GM18526 (cell line): Measurements from ENCODE around the gene PPM1J.

Experiments used
- POLR2A ChIP-seq: IDR thresholded peaks from 3 replicates; pipeline ENCODE4 v1.6.1; 2011; ENCODE audit not compliant: insufficient read length; ENCODE audit errors: extremely low read depth

Gene PPM1J

DNA sequence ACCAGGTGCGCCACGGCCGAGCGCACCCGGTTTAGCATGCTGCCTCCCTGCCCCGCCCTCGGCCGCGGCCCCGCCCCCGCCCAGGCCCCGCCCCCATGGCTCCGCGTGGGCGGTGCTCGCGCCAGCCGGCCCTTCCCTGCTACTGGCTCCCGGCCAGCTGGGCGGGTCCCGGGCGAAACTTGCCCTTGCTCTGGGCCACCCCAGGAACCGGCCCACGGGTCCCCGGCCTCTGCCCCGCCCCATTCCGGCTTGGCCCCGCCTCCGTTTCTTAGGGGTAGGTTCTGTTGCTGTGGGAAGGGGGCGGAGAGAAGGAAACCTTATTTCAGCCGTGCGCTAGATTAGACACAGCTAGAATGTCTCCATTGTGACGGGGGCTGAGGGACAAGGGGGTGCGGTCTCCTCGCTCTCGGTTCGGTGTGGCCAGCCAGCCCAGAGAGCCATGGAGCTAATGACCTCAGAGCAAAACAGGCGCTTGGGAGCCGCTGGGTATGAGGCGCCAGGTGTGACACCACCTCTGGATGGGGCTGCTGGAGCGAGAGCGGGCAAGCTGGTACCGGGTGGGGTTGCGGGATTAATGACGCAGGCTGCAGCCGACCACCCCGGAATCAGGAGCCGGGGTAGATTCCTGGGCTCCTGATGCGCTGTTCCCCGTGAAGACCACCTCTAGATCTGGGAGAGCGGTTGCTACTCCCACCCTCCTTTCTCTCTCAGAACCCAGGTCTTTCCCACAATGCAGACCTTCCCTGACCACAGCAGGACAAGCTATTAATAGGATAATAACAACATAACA is at the start of gene PPM1J:
TSS of gene PPM1J (minus strand) at position 69 of the 790 bp plus-strand sequence. CDS start at position 38, 31 bp downstream.
- no peak for TF ChIP-seq POLR2A

GRCh38 chr1:112762541-112763500 is 47.7 kb upstream of the PPM1J start:
- TF ChIP-seq POLR2A = no peak

DNA sequence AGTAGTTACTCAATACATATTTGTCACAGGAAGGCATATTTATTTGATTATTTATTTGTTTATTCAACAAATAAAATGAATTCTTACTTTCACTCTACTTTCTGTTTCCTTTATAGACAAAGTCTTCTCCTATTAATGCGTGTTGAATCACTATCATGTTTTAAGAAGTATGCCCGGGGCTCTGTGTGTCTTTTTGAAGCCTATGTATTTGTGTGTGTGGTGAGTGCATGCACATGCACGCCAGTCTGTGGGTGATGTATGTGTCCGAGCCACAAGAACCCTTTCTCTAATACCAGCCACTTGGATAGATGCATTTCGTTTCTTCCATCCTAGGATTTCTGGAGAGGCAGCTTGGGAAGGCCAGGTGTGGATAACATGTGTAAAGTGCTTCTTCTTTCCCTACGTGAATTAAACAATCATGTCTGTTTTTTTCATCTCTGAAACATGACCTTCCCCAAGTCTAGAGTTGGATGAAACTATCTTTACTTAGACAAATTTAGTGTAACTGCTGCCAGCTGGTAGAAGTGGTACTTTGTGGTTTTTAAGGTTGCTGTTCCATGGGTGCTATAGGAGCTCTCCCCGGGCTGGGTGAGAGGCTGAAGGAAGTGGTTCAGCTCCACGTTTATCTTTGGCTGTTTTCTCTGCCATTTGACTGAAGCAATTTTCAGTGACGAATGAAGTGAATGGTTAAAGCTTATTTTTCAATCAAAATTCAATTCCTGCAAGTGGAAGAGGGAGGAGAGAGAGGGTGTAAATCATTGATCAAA is 46.8 kb upstream of the PPM1J start:
- TF ChIP-seq POLR2A = no peak

DNA sequence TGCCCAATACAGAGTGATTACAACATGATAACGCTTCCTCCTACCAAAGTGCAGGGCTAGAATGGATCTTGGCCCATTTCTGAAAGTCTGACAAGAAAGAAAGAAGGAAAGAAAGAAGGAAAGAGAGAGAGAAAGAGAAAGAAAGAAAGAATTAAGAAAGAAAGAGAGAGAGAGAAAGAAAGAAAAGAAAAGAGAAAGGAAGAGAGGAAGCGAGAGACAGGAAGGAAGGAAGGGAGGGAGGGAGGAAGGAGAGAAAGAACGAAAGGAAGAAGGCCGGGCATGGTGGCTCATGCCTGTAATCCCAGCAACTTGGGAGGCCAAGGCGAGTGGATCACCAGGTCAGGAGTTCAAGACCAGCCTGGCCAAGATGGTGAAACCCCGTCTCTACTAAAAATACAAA is 44.1 kb upstream of the PPM1J start:
- no peak for TF ChIP-seq POLR2A

GRCh38 chr1:112754116-112754628 is 39.0 kb upstream of the PPM1J start:
- no peak for TF ChIP-seq POLR2A

DNA sequence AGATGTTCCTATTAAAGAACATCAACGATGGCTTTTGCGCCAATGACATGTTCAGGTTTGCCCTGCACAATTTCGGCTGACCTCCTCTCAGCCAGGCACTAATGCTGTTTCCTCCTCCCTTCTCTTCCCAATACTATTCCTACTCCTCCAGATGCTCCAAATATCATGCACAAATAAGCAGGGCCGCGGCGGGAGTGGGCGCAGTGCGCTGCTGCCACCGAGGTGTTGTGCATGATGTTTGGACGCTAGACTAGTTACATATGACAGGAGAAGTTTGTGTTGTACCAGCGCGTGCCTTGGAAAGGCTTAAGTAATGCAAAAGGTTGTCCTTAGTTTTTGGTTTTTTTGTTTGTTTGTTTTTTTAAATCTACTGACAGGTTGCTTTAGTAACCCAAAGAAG is 33.3 kb upstream of the PPM1J start:
- no peak for TF ChIP-seq POLR2A

GRCh38 chr1:112744009-112744578 is 29.0 kb upstream of the PPM1J start:
- TF ChIP-seq POLR2A = no peak

DNA sequence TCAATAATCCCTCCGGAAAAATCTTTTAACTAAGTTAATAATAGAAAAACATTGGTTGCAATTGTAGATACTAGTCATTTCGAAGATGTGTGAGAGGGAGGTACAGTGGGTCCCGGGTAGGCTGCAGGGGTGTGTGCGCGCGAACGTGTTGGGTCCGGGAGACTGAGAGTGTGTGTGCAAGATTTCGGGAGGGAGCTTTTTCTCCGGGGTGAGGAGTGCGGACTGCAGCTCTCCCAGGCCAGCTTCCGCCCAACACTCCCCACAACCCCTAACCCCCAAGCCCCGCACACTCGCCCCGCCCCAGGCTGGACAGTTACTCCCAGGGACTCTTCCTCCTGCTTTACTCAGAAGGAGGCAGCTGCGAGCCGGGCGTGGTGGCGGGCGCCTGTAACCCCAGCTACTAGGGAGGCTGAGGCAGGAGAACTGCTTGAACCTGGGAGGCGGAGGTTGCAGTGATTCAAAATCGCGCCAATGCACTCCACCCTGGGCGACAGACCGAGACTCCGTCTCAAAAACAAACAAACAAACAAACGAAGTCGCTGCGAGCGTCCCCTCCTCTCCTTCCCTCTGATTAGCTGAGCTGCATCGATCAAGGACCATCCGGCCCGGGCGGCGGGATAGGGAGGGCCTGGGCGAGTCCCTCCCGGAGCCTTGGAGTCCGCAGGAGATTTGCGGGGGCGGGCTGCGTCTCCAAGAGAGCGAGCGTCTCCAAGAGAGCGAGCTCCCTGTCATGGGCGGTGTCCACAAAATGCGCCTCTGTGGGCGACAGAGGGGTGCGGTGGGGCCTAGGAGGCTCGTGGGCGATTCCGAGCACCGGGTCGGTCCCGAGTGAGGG is 28.3 kb upstream of the PPM1J start:
- no peak for TF ChIP-seq POLR2A

DNA sequence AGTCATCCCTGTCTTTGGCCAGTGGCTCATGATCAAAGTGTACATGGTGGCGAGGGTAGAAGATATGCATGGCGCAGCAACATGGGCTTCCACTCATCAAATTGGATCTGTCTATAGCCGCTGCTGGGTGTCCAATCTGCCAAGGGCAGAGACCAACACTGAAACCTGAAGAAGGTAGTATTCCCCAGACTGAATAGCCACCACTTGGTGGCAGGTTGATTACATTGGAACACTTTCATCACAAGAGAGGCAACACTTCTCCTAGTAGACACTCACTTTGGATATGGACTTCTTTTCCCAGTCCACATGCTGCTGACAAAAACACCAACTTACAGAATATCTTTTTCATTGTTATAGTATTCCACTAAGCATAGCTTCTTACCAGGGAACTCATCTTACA is 22.4 kb upstream of the PPM1J start:
- TF ChIP-seq POLR2A = no peak

- no peak for TF ChIP-seq POLR2A
These were observed 20.6 kb upstream of the PPM1J start for GRCh38 chr1:112735752-112736151.

GRCh38 chr1:112731451-112731850 is 16.3 kb upstream of the PPM1J start:
- TF ChIP-seq POLR2A = no peak

DNA sequence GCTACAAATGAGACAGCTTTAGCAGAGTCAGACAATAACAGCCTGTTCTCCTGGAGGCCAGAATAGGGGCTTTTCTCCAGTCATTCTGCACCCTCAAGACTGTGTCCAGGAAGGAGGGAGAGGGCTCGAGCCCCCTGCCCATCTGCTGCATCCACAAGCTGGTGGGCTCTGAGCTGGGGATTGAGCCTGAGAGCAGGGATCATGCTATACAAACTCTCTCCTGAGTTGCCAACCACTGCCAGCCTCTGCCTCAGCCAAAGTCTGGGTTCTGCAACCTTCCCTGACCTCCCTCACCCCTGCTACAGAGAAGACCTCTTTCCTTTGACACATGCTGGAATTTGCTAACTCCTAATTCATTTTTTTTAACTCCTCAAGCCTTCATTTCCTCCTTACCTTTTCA is 14.8 kb upstream of the PPM1J start:
- no peak for TF ChIP-seq POLR2A

DNA sequence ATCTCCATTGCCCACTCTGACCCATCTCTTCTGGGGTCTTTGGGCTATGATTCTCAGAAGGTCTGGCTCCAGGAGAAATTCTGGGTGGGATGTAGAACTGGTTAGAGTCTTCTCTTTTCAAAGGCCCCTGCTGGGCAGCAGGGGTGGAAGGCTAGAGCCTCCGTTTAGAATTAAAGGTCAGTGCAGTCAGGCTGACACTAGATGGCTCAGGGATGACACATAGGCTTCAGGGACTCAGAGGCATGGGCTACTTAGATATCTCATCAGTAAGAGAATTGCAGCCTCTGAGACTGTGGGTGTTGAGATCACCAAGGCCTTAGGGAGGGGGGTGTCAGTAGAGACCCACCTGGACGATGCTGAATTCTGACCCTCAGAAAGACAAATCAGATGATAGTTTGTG is 12.6 kb upstream of the PPM1J start:
- TF ChIP-seq POLR2A = no peak

- TF ChIP-seq POLR2A = no peak
These were observed 8.3 kb upstream of the PPM1J start for GRCh38 chr1:112723511-112723839.
